KMS-11 (cell line): Measurements from ENCODE around the gene EIF2B5.
A peak's percentile ranks its signal among the peaks of the same experiment; 100 is the strongest.

ENCODE experiments used
- H2AFZ ChIP-seq: fragments of 200-600 bp; sonication (generic); 2 replicates; pipeline ENCODE4 v1.6.1; 2016; ENCODE audit warnings: antibody characterized with exemption, mixed run types, low read depth
- H3K27ac ChIP-seq: fragments of 200-600 bp; sonication (generic); 2 replicates; pipeline ENCODE4 v1.6.1; 2016; ENCODE audit warnings: mild to moderate bottlenecking, mixed run types
- H3K27me3 ChIP-seq: fragments of 200-600 bp; sonication (generic); 2 replicates; pipeline ENCODE4 v1.6.1; 2017; ENCODE audit warnings: mild to moderate bottlenecking, low read depth, mixed run types, moderate library complexity; ENCODE audit not compliant: insufficient read depth
- H3K36me3 ChIP-seq: fragments of 200-600 bp; sonication (generic); 2 replicates; pipeline ENCODE4 v1.6.1; 2017; ENCODE audit warnings: mild to moderate bottlenecking, mixed run types; ENCODE audit not compliant: insufficient read depth
- H3K4me1 ChIP-seq: fragments of 200-600 bp; sonication (generic); 2 replicates; pipeline ENCODE4 v1.6.1; 2016; ENCODE audit warnings: mild to moderate bottlenecking, low read depth, mixed run types; ENCODE audit not compliant: poor library complexity, severe bottlenecking
- H3K4me2 ChIP-seq: fragments of 200-600 bp; sonication (generic); 2 replicates; pipeline ENCODE4 v1.7.0; 2016; ENCODE audit warnings: mild to moderate bottlenecking, mixed run types
- H3K4me3 ChIP-seq: fragments of 200-600 bp; sonication (generic); IDR thresholded peaks from 2 replicates; pipeline ENCODE4 v1.6.1; 2017; ENCODE audit warnings: low read depth, low read length, mixed read lengths; ENCODE audit not compliant: insufficient read depth
- H3K79me2 ChIP-seq: fragments of 200-600 bp; sonication (generic); 2 replicates; pipeline ENCODE4 v1.6.1; 2016; ENCODE audit warnings: low read depth, mixed run types; ENCODE audit not compliant: insufficient read depth
- H3K9ac ChIP-seq: fragments of 200-600 bp; sonication (generic); 2 replicates; pipeline ENCODE4 v1.6.1; 2016; ENCODE audit warnings: mild to moderate bottlenecking, mixed run types
- H4K20me1 ChIP-seq: fragments of 200-600 bp; sonication (generic); 2 replicates; pipeline ENCODE4 v1.6.1; 2016; ENCODE audit warnings: mild to moderate bottlenecking, mixed run types; ENCODE audit not compliant: insufficient read depth
- TF ChIP-seq, protein P1 (sequence below): fragments of 200-600 bp; sonication (generic); conservative IDR thresholded peaks from 2 replicates; pipeline ENCODE4 v1.6.1; 2017; ENCODE audit warnings: low read depth, mild to moderate bottlenecking, antibody characterized with exemption, low read length, moderate library complexity, mixed read lengths

EIF2B5 gene

GRCh38 chr3:184135149-184135910 lies at the start of gene EIF2B5:
EIF2B5 (plus strand) TSS chr3:184135358; CDS start chr3:184135386, 28 bp downstream.
- Histone ChIP-seq H2AFZ (peak within 1 kb of the TSS; percentile 94), H3K27me3 (no peaks in the 10 kb centered on the region), H3K27ac (peak within 1 kb of the TSS; percentile 71), H3K79me2 (peaks cover 44% of the 10 kb centered on the region), H3K4me2 (peak within 1 kb of the TSS; percentile 88), H3K4me3 (peak within 1 kb of the TSS; percentile 74), H3K4me1 (peaks cover 24% of the 10 kb centered on the region), H3K9ac (peak within 1 kb of the TSS; percentile 91), H4K20me1 (no peaks in the 10 kb centered on the region), H3K36me3 (no peaks in the 10 kb centered on the region)
- TF ChIP-seq, protein P1, sequence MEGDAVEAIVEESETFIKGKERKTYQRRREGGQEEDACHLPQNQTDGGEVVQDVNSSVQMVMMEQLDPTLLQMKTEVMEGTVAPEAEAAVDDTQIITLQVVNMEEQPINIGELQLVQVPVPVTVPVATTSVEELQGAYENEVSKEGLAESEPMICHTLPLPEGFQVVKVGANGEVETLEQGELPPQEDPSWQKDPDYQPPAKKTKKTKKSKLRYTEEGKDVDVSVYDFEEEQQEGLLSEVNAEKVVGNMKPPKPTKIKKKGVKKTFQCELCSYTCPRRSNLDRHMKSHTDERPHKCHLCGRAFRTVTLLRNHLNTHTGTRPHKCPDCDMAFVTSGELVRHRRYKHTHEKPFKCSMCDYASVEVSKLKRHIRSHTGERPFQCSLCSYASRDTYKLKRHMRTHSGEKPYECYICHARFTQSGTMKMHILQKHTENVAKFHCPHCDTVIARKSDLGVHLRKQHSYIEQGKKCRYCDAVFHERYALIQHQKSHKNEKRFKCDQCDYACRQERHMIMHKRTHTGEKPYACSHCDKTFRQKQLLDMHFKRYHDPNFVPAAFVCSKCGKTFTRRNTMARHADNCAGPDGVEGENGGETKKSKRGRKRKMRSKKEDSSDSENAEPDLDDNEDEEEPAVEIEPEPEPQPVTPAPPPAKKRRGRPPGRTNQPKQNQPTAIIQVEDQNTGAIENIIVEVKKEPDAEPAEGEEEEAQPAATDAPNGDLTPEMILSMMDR, result 0 out of 2 replicates have a peak, but pooled peaks have one; percentile 32

DNA sequence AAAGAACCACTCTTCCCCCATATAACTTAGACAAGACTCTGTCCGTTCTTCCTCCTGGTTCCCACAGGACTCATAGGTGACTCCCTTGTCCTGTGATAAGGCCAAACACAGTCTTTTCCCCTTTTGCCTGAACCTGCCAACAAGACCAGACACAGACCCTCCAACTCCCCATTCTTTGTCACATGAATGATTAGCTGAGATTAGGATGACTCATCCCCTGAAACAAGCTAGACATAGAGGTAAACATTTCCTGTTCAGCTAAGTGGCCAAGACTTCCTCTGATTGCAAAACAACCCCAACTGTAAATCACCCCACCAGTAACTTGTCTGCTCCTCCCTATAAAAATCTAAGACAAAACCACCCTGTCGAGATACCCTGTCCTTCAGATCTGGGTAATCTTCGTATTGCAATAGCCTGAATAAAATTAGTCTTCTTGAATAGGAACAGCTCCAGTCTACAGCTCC lies 49.7 kb upstream of the EIF2B5 start:
- TF ChIP-seq, protein P1, result no peak
- Histone ChIP-seq H2AFZ (peak overlapping the region; percentile 18; the same call in 1 of the 2 replicates), H4K20me1 (no peaks in the 10 kb centered on the region), H3K4me2 (no peak overlapping the region), H3K4me1 (peaks cover 9% of the 10 kb centered on the region), H3K27me3 (no peaks in the 10 kb centered on the region), H3K36me3 (no peaks in the 10 kb centered on the region), H3K27ac (no peak overlapping the region), H3K4me3 (no peak overlapping the region), H3K79me2 (no peaks in the 10 kb centered on the region), H3K9ac (no peak overlapping the region)

DNA sequence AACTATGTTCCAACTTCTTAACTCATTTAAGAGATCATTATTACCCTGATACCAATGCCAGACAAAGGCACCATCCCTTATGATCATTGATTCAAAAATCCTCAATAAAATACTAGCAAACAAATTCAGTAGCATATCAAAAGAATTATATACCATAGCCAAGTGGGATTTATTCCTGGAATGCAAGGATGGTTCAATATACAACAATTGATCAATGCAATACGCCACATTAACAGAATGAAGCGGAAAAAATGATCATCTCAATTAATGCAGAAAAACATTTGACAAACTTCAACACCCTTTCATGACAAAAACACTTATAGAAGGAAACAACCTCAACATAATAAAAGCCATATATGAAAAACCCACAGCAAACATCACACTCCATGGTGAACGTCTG lies 43.0 kb upstream of the EIF2B5 start:
- H3K79me2 ChIP-seq, result no peaks in the 10 kb centered on the region
- H3K4me3 ChIP-seq, result no peak overlapping the region
- no peaks in the 10 kb centered on the region for H3K27me3 ChIP-seq
- TF ChIP-seq, protein P1, result no peak
- H3K27ac ChIP-seq, result no peak overlapping the region
- H2AFZ ChIP-seq, result no peak overlapping the region
- no peak overlapping the region for H3K4me2 ChIP-seq
- H3K9ac ChIP-seq, result no peak overlapping the region
- H3K4me1 ChIP-seq, result no peaks in the 10 kb centered on the region
- no peaks in the 10 kb centered on the region for H4K20me1 ChIP-seq
- H3K36me3 ChIP-seq, result no peaks in the 10 kb centered on the region

DNA sequence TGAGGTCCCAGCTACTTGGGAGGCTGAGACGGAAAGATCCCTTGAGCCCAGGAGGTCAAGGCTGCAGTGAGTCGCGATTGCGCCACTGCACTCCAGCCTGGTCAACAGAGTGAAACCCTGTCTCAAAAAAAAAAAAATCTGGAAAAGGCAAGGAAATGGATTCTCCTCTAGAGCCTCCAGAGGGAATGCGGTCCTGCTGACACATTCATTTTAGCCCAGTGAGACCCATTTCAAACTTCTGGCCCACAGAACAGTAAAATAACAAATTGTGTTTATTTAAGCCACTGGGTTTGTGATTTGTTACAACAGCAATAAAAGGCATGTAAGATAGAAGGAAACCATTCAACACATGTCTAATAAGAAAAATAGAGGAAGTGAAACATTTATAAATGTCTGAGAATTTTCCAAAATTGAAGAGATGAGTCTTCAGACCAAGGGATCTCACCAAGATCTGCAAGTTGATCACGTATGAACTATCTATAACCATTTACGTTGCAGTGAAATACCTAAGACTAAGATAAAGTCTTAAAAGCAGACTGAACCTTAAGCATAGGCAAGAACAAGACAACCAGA lies 38.3 kb upstream of the EIF2B5 start, which contains the start of gene HTR3E:
HTR3E (plus strand) TSS at position 254 of the 573 bp plus-strand sequence. CDS start 466 bp downstream, outside the sequence.
- H3K4me1 ChIP-seq, result no peaks in the 10 kb centered on the region

More for the DNA sequence above, 38.3 kb upstream of the EIF2B5 start, which contains the start of gene HTR3E:
- Histone ChIP-seq H2AFZ (no peak within 1 kb of the TSS), H3K79me2 (no peaks in the 10 kb centered on the region), H3K27ac (no peak within 1 kb of the TSS), H3K4me3 (no peak within 1 kb of the TSS), H3K36me3 (no peaks in the 10 kb centered on the region), H3K4me2 (no peak within 1 kb of the TSS), H3K9ac (no peak within 1 kb of the TSS), H4K20me1 (no peaks in the 10 kb centered on the region), H3K27me3 (no peaks in the 10 kb centered on the region)
- TF ChIP-seq, protein P1, result no peak
